GM18858 (cell line): Measurements from ENCODE around the gene TEX53.

Source experiments
- ATAC-seq: cut with Tn5 transposase; IDR thresholded peaks from one replicate; pipeline ENCODE4 v1.9.1; 2021; ENCODE audit not compliant: unreplicated experiment

The TEX53 gene

DNA sequence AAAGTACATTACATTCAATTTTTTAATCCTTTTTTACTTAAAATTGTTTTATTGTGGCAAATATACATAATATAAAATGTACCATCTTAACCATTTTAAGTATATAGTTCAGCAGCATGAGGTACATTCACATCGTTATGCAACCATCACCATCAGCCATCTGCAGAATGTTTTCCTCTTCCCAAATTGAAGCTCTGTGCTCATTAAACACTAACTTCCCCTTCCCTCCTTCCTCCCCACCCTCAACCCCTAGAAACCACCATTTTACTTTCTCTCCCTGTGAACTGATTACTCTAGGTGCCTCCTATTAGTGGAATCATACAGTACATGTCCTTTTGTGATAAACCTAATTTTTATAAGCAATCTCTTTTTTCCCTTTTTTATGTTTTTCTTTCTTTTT is 15.6 kb downstream of the TEX53 start:
- ATAC-seq = no peak

DNA sequence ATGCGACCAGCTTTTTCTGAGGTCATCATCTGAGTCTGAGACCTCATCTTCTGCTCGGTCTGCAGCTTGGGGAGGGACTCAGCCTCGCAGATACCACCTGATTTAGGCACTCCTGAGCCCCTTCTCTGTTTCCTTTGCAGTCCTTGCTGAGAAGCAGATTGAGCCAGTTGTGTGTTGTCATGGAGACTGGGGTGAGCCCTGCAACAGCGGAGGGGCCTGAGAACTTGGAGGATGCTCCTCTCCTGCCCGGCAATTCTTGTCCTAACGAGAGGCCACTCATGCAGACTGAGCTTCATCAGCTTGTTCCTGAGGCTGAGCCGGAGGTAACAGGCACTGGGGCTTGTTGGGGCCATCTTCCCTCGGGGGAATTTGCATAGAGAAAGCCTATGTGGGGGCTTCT is 19.2 kb downstream of the TEX53 start:
- ATAC-seq = no peak

DNA sequence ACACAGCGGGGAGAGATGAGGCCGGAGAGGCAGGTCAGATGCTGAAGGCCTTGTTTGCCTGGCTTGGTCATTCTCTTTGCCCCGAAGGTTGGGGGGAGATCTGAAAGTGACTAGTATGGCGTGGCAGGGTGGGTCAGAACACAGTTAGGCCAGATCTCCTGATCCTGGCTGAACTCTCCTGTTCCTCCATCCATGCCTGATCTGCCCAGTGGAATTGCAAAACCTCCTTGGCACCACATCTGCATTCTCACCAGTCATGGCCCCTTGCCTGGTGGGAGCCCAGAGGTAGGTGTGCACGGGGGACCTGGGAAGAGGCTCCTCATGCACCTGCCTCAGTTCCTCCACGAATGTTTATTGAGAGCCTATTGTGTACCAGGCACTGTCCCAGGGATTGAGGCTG is 23.2 kb downstream of the TEX53 start:
- no peak for ATAC-seq

DNA sequence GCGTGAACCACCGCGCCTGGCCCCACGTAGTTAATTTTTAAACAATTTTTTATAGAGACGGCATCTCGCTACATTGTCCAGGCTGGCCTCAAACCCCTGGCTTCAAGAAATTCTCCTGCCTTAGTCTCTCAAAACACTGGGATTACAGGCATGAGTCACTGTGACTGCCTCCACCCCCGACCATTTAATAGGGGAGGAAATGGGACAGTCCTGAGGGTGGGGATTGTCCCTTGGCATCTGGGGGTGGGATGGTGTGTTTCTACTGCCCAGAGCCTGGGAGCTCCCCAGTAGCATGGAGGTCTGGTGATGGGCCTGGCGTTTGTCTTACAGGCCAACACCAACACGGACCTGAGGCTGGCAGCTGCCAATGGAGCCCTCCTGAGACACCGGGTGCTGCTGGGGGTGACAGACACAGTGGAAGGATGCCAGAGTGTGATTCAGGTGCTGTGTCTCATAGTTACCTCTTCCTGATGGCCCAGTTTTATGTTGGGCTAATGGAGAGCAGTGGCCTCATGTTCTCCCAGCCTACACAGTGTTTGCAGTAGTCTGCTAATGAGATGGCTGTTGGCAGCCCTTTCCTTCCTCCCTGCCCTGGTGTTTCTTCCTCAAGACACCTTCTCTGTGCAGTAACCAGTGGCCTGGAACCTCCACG is 24.0 kb downstream of the TEX53 start:
- ATAC-seq = no peak

DNA sequence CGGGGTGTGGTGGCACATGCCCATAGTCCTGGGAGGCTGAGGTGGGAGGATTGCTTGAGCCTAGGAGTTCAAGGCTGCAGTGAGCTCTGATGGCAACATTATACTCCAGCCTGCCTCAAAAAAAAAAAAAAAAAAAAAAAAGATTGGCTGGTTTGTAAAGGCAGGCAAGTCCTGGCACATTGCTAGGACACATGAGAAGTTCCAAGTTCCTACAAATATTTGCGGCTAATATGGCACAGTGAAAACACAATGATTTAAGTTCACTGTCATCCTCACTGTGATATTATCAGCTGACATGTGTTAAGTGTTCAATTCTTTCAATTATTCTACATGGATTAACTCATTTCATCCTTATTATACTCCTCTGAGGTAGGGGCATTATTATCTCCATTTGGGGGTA is 26.4 kb downstream of the TEX53 start:
- no peak for ATAC-seq

DNA sequence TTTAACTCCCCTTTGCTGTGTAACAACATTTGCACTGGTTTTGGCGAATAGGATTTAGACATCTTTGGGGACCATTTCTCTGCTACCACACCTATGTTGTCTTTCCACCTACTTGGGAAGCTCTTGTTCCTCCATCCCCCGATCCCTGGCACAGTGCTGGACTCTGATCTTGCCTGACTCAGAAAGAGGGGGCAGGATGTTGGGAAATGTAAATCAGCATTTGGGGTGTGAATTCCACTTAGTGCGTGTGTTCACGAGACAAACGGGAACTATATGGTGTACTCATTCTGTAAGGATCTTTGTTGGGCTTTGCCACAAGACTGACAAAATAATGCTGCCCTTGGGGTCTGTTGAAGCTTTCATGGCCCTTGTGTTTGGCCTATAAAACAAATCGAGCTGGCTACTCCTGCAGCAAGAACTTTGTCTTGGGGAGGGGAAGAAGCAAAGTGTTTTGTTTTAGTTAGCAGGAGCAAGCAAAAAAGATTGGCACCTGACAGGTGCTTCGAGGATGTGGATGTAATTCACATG is 28.0 kb downstream of the TEX53 start:
- no peak for ATAC-seq

DNA sequence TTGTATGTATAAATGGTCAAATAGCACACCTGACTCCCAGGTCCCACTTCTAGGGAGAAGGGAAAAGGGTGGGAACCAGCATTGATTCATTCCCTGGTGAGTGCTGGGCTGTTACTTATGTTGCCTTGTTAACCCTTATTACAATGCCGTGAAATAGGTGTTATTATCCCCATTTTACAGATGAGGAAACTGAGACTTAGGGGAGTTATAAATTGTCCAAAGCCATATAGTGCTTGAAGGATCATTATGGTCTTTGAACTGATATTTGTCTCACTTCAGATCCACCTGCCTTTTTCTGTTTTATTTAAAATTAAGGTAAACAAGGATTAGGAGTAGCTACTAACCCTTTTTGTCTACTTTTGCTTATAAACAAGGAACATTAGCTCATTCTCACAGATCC is 30.1 kb downstream of the TEX53 start:
- no peak for ATAC-seq

DNA sequence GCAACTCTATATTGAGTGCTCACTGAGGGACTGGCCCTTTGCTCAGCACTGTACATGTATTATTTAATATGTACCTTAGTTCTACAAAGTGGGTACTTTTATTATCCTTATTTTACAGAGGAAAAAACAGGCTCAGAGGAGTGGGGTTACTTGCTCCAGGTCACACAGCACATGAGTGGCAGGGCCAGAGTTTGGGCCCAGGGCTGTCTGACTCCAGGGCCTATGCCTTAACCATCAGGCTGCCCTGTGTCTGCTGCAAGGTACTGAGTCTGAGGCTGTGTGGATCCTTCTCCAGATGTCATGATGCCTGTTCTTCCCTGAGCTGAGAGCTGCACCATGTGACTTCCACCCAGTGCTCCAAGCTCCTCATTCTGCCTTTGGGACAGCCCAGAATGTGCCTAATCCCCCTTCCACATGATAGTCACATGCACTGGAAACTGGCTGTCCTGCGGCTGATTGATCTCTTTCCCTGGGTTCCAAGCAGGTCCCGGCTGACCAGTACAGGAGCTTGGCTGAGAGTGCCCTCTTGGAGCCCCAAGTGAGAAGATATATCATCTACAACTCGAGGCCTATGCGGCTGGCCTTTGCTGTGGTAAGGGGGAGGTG is 31.1 kb downstream of the TEX53 start:
- no peak for ATAC-seq

DNA sequence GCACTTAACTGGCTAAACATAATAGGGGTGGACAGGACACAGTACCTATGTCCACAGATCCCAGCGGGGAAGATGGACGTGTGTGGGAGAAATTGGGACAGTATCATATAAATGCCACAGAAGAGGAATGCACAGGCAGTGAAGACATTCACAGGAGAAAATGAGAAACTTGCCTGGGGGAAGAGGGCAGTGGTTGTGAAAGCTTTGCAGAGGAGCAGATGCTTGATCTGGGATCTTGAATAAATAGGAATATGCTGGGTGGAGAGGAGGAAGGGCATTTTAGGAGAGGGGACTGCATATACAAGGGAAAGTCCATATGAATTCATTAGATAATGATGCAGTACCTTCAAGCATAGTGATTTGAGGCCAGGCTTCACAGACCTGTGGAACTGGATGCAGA is 32.9 kb downstream of the TEX53 start:
- no peak for ATAC-seq

DNA sequence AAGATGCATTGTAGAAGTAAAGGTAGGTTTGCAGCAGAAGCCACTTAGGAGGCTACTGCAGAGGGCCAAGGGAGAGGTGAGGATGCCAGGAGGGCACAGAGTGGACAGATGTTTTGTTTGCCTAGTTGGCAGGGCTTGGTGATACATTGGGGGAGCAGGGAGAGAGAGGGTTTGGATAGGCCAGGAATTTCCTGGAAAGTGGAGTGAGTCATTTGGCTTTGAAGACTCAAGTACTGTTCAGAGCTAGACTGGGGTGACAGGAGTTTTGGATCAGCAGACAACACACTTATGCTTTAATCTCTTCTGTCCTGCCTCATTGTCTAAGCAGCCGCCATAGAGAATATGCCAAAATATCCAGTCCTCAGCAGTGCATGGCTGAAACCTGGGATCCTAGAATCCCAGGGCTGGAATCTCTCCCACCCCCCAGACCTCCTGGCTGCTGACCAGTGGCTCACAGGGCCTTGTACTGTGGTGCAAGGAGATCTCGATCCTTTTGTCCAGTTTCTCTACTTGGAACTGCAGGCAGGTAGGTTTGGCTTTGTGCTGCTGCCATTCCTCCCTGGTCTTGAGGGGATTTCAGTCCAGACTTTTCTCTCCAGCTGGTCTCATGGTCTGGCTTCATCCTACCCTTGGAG is 35.5 kb downstream of the TEX53 start:
- ATAC-seq = no peak

DNA sequence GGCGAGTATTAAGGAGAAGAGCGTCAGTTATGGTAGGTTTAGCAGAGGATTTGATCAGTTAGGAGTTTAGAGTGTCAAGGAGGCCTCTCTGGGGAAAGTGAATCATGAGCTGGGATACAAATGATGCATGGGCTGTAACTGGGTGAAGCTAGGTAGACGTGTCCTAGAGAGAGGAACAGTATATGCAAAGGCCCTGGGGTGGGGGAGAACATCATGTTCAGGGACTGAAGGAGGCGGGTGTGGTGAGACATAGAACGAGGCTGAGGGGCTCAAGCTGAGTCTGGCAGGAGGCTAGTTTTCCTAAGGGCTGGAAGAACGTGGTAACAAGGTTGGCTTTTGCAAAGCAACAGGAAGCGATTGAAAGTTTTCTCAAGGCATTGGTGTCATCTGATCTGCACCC is 36.0 kb downstream of the TEX53 start:
- no peak for ATAC-seq

DNA sequence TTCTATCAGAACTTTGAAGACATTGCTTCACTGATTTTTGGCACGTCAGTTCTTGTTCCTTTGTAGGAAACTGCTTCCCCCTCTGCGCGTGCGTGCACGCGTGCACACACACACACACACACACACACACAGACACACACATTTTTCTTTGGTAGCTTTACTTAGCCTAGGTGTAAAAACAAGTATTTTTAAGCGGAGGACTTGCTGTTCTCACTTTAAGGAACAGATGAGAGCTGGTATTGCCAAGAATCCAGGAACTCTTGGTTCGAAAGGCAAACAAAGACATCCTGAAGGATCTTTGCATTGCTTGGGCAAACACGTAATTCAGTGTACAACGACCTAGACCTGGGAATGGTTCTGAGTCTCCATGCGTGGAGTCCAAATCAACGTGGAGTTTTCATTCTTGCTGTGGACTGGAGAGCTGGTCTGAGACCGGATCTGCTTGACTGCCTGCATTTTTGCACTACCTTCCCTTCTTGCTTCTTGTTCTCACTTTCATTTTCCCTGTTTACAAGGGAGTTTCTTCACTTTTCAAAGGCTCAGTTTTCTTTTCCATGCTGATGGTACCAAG is 38.3 kb downstream of the TEX53 start:
- peak; percentile 40 for ATAC-seq

DNA sequence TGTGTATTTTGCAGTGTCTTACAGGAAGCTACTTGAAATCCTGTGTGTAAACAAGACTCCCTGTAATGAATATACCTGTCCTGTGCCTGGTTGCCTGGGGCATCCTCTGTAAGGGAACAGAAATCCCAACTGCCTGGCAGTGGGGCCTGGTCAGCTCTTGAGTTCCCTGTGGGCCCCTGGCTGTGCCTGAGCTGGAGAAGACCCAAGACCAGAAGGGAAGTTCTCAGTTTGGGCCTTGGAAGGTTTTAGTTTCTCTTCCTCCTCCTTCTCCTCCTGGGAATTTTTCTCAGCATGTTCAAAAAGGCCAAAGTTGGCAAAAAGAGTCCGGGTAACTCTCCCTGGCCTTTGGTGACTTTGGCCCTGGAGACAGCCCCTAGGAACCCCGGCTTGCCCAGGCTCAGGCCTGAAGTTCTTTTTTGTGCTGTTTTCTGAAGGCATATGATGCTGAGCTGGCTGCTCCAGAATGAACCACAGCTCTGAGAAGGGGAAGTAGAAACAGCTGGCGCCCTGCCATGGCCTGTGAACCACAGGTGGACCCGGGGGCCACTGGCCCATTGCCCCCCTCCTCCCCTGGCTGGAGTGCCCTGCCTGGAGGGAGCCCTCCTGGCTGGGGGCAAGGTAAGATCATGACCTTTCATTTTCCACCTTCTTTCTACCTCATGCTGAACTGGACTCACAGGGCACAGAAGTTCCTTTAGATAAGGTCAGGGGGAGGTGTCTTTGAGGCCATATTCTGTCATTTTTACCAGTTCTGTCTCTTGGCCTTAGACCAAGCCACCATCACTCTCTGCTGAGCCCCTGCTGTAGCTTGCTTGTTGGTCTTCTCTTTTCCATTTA is 40.7 kb downstream of the TEX53 start:
- peak; percentile 59 for ATAC-seq

DNA sequence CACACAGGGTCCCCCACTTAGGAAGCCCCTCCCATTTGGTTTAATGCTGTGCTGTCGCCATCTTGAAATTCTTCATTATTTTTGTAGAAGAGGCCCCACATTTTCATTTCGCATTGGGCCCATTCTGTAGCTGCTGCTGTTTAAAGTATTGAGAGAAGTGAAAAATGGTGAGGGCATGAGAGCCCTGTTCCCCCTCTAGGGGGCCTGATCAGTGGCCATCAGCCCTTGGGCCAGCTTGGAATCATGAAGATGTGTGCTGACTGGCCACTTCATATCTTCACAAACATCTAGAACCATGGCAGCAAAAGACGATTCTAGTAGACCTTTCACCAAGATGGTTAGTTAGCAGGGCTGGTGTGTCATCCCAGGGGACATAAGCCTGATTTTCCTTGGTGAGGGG is 43.2 kb downstream of the TEX53 start:
- ATAC-seq = no peak

DNA sequence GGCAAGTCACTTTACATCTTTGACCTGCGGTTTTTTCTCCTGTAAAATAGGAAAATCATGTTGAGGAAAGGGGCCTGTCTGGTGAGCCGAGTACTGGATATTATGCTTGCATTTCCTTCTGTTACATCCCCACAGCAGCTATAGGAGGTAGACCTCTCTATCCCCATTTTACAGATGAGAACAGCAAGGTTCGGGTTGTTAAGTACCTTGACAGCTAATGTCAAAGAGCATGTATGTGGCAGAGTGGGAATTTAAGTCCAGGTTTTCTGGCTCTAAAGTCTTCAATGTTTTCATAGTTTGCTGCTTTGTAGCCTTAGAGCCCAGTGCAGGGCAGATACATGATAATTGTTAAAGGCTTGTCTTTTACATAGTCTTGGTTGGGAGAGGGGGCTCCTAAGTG is 43.7 kb downstream of the TEX53 start:
- ATAC-seq = no peak

DNA sequence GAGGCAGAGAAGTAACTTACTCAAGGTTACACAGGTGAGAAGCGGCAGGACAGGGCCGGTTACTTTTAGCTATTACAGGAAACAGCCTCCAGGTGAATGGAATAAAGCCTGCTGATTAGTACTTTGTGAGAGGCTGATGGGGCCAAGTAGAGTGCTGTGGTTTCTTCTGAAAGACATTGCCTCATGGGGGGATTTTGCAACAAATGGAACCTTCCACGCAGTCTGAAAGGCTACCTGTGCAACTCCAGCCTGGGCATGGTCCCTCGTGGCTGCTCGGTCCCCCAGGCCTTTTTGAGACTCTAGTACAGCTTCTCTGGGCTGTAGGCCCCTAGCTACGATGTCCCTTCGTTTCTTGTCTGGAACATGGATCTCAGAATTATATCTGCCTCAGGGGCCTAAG is 44.5 kb downstream of the TEX53 start:
- no peak for ATAC-seq

DNA sequence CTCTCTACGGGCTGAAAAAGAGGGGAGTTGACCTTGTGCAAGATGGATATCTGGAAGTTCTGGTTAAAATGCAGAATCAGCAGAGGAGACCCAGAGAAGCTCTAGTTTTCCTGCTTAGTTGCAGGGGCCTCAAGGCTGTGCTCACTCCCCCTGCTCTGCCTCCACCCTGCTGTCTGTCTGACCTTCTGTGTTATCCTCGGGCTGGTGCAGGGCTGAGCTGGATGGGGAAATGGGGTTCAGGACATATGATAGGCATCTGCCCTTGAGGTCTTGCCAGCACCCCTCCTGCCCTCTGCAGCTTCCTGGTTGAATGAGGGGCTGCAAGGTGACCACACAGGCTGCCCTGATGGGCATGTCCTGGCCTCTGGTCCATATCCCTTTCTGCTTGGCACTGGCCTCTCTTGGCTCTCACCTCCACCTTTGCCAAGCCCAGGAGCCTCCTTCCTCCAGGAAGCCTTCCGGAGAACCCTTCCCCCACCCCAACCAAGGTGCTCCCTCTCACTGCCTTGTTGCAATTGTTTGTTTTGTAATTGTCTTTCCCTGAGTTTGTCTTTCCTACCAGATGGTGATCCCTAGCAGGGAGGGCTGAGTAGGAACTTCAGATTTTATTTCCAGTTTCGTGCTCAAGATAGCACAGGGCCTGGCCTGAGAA is 45.2 kb downstream of the TEX53 start:
- no peak for ATAC-seq

DNA sequence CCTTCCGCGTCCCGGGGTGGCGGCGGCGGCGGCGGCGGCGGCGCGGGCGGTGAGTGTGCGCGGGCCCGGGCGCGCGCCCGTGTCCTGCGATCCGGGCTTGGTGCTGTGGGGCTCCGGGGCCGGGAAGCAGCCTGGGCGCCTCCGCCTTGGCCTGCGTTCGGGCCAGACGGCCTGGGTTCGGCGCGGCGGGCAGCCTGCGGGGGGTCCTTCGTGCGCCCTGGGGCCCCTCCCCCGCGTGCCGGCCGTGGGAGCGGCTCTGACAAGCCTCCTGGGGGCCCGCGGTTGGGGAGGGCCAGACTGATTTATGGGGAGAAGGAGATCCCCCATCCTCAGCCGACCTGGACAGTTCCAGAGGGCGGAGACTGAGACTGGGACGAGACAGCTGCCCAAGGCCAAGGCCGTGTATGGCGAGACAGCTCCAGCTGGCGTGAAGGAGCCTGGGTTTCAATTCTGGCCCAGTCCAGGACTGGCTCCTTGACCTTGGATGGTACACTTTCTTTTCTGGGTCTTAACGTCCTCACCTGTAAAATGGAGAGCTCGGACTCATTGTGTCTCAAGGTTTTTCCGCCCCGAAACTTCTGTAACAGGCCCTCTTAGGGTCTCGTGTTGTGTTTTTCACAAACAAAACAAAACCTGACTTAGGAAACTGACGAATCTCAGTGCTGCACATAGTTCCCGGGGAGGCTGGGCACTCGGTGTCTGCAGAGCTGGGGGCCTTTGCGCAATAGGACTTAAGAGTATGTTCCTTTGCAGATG is 45.9 kb downstream of the TEX53 start:
- ATAC-seq = peak; percentile 9

DNA sequence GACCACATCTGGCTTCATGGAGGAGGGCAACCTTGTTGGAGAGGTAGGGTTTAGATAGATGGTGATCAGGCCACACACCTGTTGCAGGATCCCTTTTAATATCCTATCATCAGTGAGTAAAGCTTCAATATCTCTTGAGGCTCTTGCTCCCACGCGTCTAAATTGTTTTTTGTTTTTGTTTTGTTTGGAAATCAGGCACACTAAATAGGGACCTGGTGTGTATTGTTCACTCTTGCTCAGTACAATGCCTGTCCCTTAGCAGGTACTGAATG is 49.1 kb downstream of the TEX53 start:
- no peak for ATAC-seq
